ENCODE data around the gene SLC6A17.

Gene SLC6A17

DNA sequence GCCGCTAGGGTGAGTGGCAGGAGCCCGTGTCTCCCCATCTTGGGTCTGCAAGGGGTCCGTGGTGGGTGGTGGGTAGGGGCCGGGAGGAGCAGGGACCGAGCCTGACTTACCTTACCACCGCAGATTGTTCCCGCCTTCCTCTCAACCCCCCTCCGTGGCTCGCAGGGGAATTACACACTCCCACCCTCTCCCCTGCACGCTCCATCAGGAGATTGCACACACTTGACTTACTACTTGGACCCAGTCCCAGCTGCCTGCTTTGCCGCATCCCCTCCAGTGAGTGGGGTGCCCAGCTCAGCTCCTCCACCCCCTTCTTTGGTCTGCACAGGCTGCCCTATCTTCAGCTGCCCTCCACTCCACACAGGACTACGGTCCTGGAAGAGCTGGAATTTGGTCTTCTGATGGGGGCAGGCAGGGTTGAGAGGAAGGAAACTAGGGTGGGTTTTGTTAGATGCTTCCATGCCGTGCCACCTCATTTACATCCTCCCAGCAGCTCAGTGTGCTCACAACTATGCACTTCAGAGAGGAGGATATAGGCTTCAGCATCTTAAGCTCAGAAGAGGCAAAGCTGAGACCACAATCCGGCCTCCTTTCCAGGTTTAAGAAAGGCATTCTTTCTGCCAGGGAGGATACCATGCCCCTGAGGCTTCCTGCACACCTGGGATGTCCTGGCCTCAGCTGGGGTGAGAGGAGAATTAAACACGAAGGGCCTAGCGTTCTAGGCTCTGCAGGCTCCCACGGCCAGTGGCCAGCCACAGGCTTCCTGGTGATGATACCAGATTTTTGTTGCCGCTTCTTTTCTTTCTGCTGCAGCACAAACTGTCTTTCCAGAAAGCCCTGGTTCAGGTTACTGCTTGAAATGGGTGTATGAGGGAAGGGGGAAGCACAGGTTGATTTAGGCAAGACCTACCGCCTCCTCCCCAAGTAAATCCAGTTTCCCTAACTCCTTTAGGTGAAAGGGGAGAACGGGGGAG lies 62.2 kb downstream of the SLC6A17 start:
- Histone ChIP-seq H3K27me3 (ENCODE audit: insufficient read depth, low read length) (peaks cover 16% of the 10 kb centered on the region; the same call in 1 of the 2 replicates), H3K4me1 (ENCODE audit: insufficient read depth, low read length, severe bottlenecking) (peaks cover 22% of the 10 kb centered on the region), H2AFZ (ENCODE audit: low read length) (no peak overlapping the region), H3K9me3 (ENCODE audit: low read length) (no peaks in the 10 kb centered on the region), H3K79me2 (ENCODE audit: insufficient read depth, low read length) (no peaks in the 10 kb centered on the region), H3K9me2 (ENCODE audit: low read depth, low read length) (no peaks in the 10 kb centered on the region), H3K9ac (ENCODE audit: low read length) (no peak overlapping the region), H3K36me3 (ENCODE audit: insufficient read depth, low read length) (no peaks in the 10 kb centered on the region), H3K4me2 (ENCODE audit: low read length) (0 out of 2 replicates have a peak overlapping the region, but pooled peaks have one; percentile 83), H3K4me3 (ENCODE audit: low read depth, low read length, poor library complexity, severe bottlenecking) (no peak overlapping the region), H4K20me1 (ENCODE audit: insufficient read depth, low read length) (no peaks in the 10 kb centered on the region), H3K27ac (ENCODE audit: low read depth, low read length, poor library complexity, severe bottlenecking) (no peak overlapping the region), H3F3A (ENCODE audit: insufficient read depth, low read length) (no peaks in the 10 kb centered on the region)
- TF ChIP-seq CTCF (IDR thresholded peaks at IDR 0.05; ENCODE audit: low read length) (no peak), EZH2 (IDR thresholded peaks at IDR 0.05; ENCODE audit: borderline replicate concordance, low read length) (no peak)

- Histone ChIP-seq H3K9me3 (ENCODE audit: low read length) (no peaks in the 10 kb centered on the region), H3K36me3 (ENCODE audit: insufficient read depth, low read length) (no peaks in the 10 kb centered on the region), H3F3A (ENCODE audit: insufficient read depth, low read length) (no peaks in the 10 kb centered on the region), H3K4me1 (ENCODE audit: insufficient read depth, low read length, severe bottlenecking) (peaks cover 22% of the 10 kb centered on the region), H3K9me2 (ENCODE audit: low read depth, low read length) (no peaks in the 10 kb centered on the region), H4K20me1 (ENCODE audit: insufficient read depth, low read length) (no peaks in the 10 kb centered on the region), H2AFZ (ENCODE audit: low read length) (no peak overlapping the region), H3K79me2 (ENCODE audit: insufficient read depth, low read length) (no peaks in the 10 kb centered on the region), H3K4me3 (ENCODE audit: low read depth, low read length, poor library complexity, severe bottlenecking) (no peak overlapping the region), H3K4me2 (ENCODE audit: low read length) (no peak overlapping the region), H3K9ac (ENCODE audit: low read length) (no peak overlapping the region), H3K27me3 (ENCODE audit: insufficient read depth, low read length) (peaks cover 16% of the 10 kb centered on the region; the same call in 1 of the 2 replicates), H3K27ac (ENCODE audit: low read depth, low read length, poor library complexity, severe bottlenecking) (no peak overlapping the region)
- TF ChIP-seq CTCF (IDR thresholded peaks at IDR 0.05; ENCODE audit: low read length) (no peak), EZH2 (IDR thresholded peaks at IDR 0.05; ENCODE audit: borderline replicate concordance, low read length) (no peak)
These were observed 62.8 kb downstream of the SLC6A17 start for GRCh38 chr1:110213143-110213540.

DNA sequence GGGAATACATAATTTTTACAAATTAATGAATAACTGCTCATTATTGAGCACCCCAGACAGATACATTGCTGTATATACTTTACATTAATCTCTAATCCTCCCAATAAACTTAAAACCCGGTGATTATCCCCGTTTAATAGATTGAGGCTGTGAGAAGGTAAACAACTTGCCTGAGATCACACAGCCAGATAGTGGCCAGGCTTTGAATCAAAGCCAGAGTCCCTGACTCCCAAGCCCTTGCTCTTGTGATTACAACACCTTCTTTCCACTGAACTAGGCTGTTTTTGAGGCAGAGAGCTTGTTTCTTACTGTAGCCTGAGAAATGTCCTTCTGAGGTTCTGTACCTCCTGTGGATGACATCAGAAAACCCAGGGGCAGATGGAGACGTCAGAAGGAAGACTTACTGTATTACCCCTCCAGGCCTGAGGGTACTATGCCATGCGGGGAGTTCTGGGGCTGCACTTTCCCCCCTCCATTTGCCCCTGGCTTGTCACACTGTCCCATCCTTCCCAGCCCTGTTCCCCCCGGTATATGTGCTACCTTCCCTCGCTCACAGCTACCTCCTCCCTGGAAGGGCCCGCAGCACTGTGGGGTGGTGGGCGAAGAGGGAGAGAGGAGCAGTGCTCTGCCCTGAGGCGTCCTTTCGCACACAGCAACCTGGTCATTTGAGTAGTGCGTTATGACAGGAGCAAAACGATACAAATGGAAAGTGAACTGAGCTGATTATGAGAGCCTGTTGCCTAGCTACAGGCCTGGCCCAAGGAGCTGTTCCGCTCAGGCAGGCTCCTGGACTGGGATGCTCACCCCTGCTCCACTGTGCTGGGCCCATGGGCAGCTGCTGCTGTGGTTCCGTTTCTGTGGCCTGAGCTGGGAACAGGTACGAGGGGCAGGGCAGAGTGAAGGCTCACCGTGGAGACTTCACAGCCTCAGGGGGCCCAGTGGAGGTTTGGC lies 64.4 kb downstream of the SLC6A17 start:
- H3K4me1 ChIP-seq (ENCODE audit: insufficient read depth, low read length, severe bottlenecking) = peaks cover 16% of the 10 kb centered on the region
- H3K9me2 ChIP-seq (ENCODE audit: low read depth, low read length) = no peaks in the 10 kb centered on the region
- no peak overlapping the region for H3K4me3 ChIP-seq (ENCODE audit: low read depth, low read length, poor library complexity, severe bottlenecking)
- no peaks in the 10 kb centered on the region for H3K79me2 ChIP-seq (ENCODE audit: insufficient read depth, low read length)
- H4K20me1 ChIP-seq (ENCODE audit: insufficient read depth, low read length) = no peaks in the 10 kb centered on the region
- no peak overlapping the region for H3K27ac ChIP-seq (ENCODE audit: low read depth, low read length, poor library complexity, severe bottlenecking)
- H3K9ac ChIP-seq (ENCODE audit: low read length) = no peak overlapping the region
- no peaks in the 10 kb centered on the region for H3F3A ChIP-seq (ENCODE audit: insufficient read depth, low read length)
- no peaks in the 10 kb centered on the region for H3K36me3 ChIP-seq (ENCODE audit: insufficient read depth, low read length)
- peaks cover 16% of the 10 kb centered on the region; the same call in 1 of the 2 replicates for H3K27me3 ChIP-seq (ENCODE audit: insufficient read depth, low read length)
- H3K4me2 ChIP-seq (ENCODE audit: low read length) = no peak overlapping the region
- H2AFZ ChIP-seq (ENCODE audit: low read length) = no peak overlapping the region
- no peaks in the 10 kb centered on the region for H3K9me3 ChIP-seq (ENCODE audit: low read length)
- TF ChIP-seq CTCF (IDR thresholded peaks at IDR 0.05; ENCODE audit: low read length) = no peak
- no peak for TF ChIP-seq EZH2 (IDR thresholded peaks at IDR 0.05; ENCODE audit: borderline replicate concordance, low read length)
